Epidermal melanocyte (primary cell): ENCODE data around the gene ZNF280D.

Experiments used
- DNase-seq: peaks from one replicate; pipeline ENCODE4 v3.0.0; 2011; ENCODE audit warnings: low spot score; ENCODE audit not compliant: insufficient read length

Gene ZNF280D

DNA sequence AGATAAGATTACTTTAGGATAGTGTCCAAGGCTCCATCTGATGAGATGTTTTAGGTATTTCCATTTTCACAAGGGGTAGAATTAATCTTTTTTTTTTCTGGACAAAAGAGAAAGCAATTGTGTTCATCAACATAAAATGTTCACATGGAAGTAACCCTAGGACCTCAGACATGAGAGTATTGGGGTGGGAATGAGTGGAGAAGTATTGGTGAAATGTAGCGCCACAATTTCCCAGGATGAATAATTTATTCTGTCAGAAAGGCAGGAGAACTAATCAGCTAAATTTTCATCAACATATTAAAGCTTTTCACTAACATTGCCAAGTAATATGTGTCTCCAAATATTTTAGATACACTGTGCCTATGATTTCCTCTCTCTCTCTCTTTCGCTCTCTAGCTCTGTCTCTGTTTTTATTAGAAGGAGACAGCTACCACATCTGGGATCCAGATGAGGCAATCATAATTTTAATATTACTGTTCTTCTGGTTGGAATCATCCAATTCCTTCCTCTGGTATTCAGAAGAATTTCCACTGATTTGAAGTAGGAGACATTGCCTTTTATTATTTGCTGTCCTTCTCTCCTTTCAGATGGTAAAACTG is 21.6 kb upstream of the ZNF280D start:
- no peak for DNase-seq

DNA sequence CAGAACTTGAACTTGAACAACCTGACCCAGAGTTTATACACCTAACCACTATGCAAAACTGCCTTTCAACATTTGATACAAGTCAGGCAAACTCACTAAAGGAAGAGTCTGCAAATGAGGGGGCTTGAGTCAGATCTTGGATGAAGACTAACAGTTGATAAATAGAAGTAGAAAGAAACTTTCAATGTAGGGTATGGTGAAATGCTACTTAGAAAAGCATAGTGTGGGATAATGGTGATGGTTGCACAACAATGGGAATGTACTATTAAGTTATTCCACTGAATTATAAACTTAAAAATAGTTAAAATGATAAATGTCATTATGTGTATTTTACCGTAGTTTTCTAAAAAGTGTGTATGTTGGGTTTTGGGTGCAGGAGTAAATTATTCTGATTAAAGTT is 19.7 kb upstream of the ZNF280D start:
- DNase-seq: no peak

DNA sequence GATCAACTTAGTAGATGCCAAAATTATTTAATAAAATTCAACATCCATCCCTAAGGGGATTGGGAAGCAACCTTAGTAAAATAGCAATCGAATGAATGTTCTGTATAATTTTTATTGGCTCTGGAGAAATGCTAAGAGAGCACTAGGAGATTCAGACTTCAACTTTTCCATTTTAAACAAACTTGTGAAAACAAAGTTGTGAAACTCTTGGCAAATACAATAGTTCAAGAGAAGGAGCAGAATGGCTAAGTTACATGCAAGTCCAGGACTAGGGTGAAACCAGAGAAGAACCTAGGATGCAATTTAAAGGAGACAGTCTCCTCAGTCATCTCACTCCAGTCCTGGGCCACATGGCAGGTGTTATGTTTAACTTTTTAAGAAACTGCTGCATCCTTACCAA is 16.7 kb upstream of the ZNF280D start:
- DNase-seq: no peak

DNA sequence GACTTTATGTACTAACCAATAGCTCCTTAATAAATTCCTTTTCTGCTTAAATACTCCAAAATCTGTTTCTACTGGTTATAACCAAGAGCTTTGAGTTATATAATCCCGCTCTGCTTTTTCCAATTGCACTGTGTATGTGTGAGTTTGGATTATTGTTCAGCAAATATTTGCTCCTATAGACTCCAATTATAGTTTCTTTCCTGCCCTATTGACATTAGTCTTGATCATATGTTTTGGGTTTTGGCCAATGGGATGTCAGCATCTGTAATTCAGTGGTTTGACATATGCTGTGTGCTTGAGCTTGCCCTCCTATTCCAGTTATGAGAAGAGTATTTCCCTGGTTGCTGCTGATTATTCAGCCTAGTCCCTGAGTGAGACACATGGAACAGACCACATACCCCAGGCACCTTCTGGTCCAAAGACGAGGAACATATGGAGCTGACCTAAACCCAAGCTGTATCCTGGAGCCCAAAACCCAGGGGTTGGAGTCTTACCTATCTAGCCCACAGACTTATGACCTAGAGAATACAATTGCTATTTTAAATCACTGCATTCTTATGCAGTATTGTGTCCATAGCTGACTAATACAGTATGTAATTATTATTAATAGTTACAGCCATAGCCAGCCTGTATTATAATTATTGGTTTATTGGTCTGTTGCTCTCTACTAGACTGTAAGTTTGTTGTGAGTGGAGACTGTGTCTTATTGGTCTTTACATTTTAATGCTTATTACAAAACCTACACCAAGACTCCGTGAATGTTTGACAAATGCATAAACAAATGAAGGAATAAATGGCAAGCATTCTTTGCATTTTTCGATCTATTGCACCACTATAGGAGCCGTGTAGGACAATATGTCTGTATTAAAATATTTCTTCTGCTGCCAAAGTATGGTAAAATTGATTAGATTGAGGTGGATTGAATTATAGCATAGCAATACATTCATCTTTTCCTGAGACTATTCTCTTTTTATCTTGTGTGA is 11.7 kb upstream of the ZNF280D start:
- DNase-seq: no peak

DNA sequence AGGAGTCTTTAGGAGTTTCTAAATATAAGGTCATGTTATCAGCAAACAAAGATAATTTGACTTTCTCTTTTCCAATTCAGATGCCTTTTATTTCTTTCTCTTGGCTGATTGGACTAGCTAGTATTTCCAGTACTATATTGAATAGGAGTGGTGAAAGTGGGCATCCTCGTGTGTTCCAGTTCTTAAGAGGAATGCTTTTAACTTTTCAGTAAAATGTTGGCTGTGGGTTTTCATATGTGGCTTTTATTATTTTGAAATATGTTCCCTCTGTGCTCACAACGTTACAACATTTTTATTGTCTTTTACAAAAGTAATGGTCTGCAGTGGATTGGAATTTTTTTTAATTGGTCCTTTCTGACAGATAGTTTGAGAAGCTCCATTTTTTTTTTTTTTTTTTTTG is 8.2 kb upstream of the ZNF280D start:
- no peak for DNase-seq

DNA sequence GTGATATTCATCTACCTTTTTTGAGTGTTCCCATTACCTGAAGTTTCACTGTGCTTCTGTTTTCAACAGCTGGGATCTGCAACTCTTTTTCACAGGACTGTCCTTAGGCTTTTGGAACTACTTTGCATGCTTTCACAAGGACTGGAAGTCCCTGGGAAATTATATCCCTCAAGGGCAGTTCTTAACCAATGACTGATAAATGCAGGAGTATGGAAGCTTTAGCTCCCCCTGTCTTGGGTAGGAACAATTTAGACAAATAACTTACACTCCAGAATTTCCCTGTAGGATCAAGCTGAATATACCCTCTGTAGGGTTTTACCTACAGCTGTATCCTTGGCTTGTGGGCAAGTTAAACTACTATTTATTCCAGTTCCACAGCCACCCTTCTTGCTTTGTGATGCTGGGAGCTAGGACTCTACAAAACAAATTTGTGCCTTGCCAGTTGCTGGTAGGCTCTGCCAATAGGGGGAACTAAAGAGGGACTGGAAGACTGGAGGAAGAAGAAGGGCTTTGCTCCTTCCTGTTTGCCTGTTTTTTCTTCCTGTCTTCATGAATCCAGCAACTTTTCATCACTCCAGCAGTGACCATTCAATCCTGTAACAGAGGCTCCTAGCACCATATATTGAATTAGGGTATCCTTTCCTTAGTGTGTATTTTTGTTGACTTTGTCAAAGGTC is 6.8 kb upstream of the ZNF280D start:
- no peak for DNase-seq

DNA sequence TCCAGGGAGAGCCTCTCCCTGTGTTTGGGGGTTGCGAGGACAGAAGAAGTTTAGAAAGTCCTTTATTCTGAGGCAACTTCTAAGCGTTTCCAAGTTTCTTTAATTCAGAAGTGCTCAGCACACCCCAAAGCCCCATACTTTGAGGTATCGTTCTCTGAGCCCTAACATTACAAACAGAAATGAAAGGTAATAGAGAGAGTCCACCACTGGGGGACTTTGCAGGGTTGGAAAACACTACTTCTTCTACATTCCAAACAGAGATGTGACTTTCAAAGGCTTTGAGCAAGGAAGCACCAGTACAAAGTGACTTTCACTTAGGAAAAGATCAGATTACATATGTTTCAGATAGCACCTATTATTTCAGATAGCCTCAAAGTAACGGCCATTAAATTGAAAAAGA is 6.2 kb upstream of the ZNF280D start:
- DNase-seq: no peak

DNA sequence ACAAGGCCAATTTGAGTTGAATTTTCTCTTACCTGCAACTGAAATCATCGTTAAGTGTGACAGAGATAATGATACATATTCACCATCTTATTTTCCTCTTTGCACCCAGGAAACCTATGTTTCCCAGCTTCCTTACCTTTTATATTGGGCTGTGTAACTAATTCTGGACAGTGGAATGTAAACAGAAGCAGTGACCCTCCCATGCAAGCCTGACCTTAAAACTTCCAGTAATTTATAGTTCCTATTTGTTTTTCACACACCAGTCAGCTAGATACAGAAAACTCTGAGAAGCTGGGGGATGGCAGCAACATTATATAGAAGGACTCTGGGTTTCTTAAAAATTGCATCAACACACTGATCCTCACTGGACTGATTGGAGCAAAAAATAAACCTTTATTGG is 4.5 kb upstream of the ZNF280D start:
- no peak for DNase-seq

DNA sequence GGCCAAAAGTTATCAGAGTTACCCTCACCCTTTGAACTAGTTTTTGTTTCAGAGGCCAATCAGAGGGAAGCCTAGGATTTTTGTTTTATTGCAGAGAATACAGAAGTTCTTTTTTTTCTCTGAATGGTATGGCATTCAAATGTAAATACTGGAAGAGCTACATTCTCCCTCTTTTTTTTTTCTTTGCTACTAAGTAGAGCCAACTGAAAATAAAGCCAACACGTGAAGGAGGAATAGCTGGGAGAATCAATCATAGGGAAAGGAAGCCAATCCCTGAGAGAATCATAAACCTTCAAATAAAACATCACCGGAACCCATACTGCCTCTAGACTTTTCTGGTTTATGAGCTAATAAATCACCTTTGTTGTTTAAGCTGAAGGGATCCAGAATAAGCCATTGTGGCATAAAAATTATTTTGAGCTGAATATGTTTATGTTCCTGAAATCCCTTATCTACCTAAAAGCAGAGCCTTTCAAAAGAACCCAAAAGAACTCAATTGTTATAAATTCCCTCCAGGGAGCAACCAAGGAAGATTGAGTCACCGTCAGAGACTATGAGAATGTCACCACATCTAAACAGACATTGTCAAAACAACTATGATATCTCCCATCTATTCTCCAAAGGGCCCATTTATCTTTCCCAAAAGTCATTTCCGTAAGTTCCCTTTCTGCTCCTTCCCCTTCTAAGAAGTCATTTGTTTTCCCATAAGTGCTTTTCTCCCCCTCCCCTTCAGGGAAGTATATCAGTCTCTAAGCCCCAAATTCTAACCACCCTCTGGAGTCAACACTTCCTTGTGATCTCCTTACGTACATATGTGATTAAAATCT is 3.8 kb upstream of the ZNF280D start:
- no peak for DNase-seq

DNA sequence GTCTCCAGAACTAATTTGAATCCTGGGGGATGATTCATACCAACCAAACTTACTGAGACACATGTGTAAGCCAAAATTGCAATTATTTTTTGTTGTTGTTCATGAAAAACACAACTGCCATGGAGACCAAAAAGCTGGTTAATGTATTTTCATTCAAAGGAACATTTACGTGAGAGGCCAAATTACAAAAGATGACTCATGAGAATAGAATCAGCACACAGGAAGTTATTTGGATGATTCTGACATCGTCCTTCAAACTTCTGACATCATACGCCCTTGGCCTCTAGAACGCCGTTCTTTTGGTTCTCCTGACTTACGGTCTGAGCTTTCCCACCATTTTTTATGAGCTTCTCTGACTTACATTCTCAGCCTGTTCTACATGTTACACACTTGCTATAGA is 3.0 kb upstream of the ZNF280D start:
- DNase-seq: no peak

DNA sequence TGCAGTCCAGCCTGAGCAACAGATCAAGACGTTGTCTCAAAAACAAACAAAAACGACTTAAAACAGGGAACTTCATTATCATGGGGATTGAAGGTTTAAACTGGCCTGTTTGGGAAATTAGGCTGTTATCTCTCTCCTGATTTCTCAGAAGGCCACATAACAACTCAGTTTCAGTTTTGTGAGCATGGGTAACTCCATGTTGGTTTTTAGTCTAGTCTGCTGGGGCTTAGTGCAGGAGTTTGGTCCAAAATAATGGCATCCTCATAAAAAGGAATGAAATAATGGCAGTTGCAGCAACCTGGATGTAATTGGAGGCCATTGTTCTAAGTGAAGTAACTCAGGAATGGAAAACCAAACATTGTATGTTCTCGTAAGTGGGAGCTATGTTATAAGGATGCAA is 2.3 kb upstream of the ZNF280D start:
- no peak for DNase-seq

DNA sequence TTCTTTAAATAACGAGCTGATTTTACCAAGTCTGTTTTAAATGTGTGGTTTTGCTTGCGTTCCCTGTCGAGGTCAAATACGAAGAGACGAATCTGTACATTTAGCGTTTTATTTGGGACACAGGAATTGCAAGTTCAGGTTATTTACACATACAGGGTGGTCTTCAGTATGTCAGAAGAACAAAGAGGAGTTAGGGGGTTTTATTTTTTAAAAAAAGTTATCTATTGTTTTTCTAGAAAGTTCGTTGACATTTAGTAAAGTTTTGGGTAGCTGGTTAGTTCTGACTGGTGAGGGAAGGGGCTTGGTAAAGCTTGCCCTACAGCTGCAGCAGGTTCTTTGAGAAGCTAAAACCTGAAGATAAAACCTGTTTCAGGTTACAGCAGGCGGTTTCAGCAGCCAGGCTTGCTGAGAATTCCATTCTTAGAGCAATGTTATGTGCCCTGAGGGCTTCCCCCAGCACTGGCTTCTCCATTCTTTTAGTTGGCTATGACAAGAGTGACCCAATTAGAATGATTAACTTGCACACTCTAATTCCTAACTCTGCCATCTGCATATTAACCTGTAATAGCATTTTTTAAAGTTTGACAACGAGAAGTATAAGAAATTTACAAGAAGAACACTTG is 815 bp upstream of the ZNF280D start:
- DNase-seq: no peak

DNA sequence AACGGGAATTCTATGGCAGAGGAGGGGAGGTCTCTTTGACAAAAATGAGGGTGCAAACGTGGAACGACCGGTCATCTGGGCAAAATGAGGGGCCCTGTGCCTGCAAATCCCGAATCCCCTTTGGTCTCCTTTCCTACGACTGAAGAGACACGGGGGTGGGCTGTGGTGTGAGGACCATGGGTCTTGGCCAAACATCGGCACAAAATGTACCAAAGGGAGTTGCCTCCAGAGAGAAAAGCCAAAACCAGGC is 498 bp downstream of the ZNF280D start:
- no peak for DNase-seq

DNA sequence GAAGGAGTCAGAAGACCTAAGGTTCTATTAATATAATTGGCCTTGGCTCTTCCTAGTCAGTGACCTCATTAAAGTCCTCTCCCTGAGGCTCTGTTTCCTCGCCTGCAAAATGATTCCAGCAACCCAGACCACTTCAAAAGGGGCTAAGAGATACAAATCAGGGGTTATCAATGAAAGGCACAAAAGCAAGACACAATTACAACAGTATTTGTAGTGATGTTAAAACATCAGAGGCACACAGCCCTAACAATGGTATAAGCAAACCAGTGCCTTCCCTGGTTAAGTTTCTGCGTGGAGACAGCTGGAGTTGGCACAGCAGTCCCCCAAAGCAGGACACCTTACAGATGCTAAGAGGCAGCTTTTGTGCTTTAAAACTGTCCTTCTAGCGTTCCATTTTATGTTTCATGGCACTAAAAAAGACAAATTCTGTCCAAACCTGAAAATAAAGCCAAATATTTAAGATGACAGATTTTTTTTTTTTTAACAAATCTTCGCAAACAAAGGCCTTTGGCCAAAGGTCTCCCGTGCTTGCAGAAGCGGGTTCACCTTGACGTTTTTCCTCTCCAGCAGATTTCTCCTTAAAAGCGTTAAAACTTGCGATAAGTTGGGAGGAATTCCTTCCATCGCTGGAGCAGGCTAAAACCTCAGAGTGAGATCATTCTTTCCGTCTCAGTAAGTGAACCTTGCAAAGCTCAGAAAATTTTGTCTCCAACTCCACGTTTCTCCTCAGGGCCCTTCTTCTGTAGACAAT is 999 bp downstream of the ZNF280D start:
- no peak for DNase-seq

DNA sequence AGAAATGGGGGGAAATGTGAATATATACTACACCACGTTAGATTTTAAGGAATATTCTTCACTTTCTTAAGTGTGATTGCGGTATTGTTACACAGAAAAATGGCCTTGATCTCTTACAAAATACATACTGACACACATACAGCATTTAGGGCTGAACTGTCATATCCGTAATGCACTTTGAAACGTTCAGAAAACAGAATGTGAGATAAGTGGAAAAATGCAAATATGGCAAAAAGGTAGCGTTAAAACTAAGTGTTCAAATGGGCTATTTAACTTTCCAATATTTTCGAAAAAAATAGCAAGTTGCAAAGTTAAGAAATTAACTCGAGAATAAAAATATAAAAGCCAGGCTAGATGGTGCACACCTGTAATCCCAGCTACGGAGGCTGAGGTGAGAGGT is 1.8 kb downstream of the ZNF280D start:
- DNase-seq: no peak

DNA sequence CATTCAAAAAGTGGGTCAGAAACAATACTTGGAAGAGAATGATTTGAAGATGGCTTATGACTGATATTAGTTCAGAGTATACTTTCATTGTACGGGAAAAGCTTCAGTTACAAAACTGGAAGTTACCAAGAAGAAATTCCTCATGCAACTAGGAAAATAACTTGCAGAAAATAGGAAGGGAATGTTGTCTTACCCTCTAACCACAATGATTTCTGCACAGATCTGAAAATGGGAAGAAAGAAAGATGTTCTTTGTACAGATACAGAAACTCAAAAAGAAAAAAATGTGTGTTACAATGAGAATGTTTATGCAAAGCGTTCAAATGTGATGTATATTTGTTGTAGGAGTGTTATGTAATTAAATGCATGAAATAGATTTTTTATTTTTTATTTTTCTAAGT is 3.7 kb downstream of the ZNF280D start:
- DNase-seq: no peak

DNA sequence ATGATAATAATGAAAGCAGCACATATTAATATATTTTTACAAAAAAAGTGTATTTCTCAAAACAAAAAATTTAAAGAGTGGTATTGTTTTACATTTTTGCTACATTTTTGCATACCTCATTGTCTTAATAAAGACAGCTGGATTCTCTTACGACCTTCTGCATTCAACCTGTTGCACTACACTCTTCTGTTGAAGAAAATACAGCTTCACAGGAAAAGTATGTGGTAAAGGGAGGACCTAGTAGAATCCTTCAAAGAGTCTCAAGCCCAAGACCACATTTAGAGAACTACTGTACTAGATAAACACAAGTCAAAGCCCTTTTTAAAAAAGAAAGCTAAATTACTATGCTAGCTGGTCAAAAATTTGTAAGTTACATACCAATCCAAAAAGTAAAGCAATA is 7.9 kb downstream of the ZNF280D start:
- DNase-seq: no peak

DNA sequence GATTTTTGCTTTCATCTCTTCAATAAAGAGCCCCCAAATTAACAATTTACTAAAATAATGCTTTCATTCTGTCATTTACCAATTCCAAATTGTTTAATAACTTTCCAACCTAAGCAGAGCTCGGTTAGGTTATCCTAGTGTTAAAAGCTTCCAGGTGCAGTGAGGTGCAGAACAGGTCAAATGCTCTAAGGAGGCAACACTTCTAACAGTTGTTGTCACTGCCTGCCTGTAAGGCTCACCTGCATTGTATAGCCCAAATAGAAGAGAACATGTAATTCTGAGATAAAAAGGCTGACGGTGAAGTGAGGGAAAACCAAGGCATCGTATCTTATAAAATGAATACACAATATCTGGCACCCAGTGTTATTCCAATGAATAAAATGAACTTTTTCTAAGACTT is 9.1 kb downstream of the ZNF280D start:
- no peak for DNase-seq

DNA sequence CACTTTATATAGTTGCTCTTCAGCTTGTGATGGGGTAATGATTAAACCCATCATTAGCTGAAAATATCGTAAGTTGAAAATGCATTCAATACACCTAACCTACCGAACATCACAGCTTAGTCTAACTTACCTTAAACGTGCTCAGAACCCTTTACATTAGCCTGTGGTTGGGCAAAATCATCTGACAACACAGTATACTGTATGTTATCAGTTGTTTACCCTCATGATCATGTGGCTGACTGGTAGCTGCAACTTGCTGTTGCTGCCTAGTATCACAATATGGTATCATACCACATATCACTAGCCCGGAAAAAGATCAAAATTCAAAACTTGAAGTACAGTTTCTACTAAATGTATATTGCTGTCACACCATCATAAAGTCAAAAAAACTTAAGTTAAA is 9.5 kb downstream of the ZNF280D start:
- DNase-seq: no peak

DNA sequence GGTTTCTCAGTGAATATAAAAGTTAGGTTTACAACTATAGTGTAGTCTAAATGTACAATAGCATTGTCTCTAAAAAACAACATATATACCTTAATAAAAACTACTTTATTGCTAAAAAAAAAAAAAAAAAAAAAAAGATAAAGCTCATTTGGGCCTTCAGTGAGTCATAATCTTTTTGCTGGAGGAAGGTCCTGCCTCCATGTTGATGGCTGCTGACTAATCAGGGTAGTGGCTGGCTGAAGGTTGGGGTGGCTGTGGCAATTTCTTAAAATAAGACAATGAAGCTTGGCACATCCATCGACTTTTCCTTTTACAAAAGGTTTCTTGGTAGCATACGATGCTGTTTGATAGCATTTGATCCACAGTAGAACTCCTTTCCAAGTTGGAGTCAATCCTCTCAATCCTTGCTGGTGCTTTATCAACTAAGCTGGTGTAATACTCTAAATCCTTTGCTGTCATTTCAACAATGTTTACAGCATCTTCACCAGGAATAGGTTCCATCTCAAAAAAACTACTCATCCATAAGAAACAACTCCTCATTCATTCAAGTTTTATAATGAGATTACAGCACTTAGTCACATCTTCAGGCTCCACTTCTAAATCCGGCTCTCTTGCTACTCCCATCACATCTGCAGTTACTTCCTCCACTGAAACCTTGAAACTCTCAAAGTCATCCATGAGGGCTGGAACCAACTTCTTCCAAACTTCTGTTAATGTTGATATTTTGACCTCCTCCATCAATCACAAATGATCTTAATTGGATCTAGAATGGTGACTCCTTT is 13.3 kb downstream of the ZNF280D start:
- no peak for DNase-seq
